Vagina (tissue), 2 donors: ENCODE measurements around the gene MAP2K2.

Source experiments
- CTCF ChIP-seq, 3 experiments: fragments of 450-650 bp in 2 of 3; fragments of 200-600 bp in 1 of 3; sonication (generic) in 1 of 3; IDR thresholded peaks; one replicate each; pipeline ENCODE4 v1.5.1; 2017 to 2019; ENCODE audit warnings: antibody characterized with exemption in 3 of 3, mild to moderate bottlenecking in 2 of 3, moderate library complexity in 2 of 3
- POLR2A ChIP-seq, 2 donors: fragments of 450-650 bp; IDR thresholded peaks; one replicate each; pipeline ENCODE4 v1.6.1; 2017; ENCODE audit warnings: antibody characterized with exemption in 2 of 2, mild to moderate bottlenecking in 2 of 2, moderate library complexity in 2 of 2
- POLR2AphosphoS5 ChIP-seq, 2 donors: sonication (generic); formaldehyde crosslinking; IDR thresholded peaks; one replicate each; pipeline ENCODE4 v1.9.0; 2017; ENCODE audit warnings: antibody characterized with exemption in 2 of 2, mild to moderate bottlenecking in 2 of 2, low read depth in 1 of 2; ENCODE audit not compliant: insufficient read depth in 1 of 2

- TF ChIP-seq POLR2AphosphoS5 (IDR thresholded peaks at IDR 0.05; ENCODE audit: insufficient read depth in 1 of 2, low read depth in 1 of 2) (no peak), CTCF (IDR thresholded peaks at IDR 0.05) (no peak), POLR2A (IDR thresholded peaks at IDR 0.05) (no peak)
Observed at GRCh38 chr19:4075373-4075772, 48.5 kb downstream of the MAP2K2 start.
